Stomach (tissue), 4 donors: ENCODE data around the gene HMCES.

Experiments
- CTCF ChIP-seq, 7 experiments: fragments of 450-650 bp in 4 of 7; fragments of 200-600 bp in 3 of 7; sonication (generic) in 3 of 7; IDR thresholded peaks; one replicate each; pipeline ENCODE4 v1.5.1; 2016 to 2019; ENCODE audit warnings: antibody characterized with exemption in 7 of 7, control low read depth in 2 of 7, mild to moderate bottlenecking in 1 of 7
- EP300 ChIP-seq: sonication (generic); formaldehyde crosslinking; IDR thresholded peaks from one replicate; pipeline ENCODE4 v1.6.1; 2017; ENCODE audit warnings: antibody characterized with exemption
- POLR2A ChIP-seq, 4 donors: fragments of 450-650 bp; IDR thresholded peaks; one replicate each; pipeline ENCODE4 v1.6.1; 2016; ENCODE audit warnings: antibody characterized with exemption in 4 of 4, control low read depth in 2 of 4, mild to moderate bottlenecking in 1 of 4, moderate library complexity in 1 of 4
- POLR2AphosphoS5 ChIP-seq, 3 donors: sonication (generic); formaldehyde crosslinking; IDR thresholded peaks; one replicate each; pipeline ENCODE4 v1.6.1; 2016; ENCODE audit warnings: antibody characterized with exemption in 3 of 3

DNA sequence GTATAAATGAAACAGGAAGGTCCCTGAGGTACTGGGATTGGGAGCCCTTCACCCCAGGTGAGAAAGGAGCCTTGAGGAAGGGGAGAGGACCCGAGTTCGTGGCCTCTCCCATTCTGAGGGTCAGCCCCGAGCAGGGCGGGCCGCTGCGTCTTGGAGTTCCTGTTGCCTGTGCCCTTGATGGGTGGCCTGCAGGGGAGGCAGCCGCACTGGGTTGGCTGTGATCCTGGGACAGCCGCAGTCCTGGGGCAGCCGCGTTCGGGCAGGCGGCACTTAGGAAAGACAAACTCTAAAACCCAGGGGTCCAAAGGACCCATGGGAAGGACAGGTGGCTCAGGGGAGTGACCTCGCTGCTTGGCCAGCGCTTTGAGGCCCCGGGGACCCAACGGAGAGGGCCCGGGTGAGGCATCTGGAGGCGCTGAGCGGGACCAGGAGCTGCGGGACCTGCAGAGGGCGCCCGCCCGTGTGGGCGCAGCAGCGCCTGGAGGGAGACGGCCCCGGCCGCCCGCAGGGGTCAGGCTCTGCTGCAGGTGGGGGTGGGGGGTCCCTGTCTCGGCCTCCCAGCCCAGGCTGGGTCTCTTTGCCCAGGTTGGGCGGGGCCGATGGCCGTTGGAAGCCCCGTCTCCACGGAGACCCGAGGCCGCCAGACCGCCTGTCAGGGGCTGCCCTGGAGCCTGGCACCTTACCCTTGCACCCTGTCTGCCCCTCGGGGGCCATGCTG is 65.1 kb downstream of the HMCES start:
- TF ChIP-seq CTCF (IDR thresholded peaks at IDR 0.05) = peak in 4 of 7 experiments; percentile 35 to 62 (median 42)
- no peak for TF ChIP-seq POLR2A (IDR thresholded peaks at IDR 0.05)
- TF ChIP-seq POLR2AphosphoS5 (IDR thresholded peaks at IDR 0.05) = no peak
- no peak for TF ChIP-seq EP300
